ENCODE results near the gene MAP3K8. TPM values are rescaled to one million over a fixed set of nuclear protein-coding genes. Genes with fewer than 3 reads are reported as not detected.

MAP3K8 gene
- total and polyA plus RNA-seq, 9 of the 15 experiments (the other 6 are each of a cell fraction or from before 2014, with no cell fraction given): 6.9 to 23.6 (median 13.6) TPM

- TF ChIP-seq, protein P1, sequence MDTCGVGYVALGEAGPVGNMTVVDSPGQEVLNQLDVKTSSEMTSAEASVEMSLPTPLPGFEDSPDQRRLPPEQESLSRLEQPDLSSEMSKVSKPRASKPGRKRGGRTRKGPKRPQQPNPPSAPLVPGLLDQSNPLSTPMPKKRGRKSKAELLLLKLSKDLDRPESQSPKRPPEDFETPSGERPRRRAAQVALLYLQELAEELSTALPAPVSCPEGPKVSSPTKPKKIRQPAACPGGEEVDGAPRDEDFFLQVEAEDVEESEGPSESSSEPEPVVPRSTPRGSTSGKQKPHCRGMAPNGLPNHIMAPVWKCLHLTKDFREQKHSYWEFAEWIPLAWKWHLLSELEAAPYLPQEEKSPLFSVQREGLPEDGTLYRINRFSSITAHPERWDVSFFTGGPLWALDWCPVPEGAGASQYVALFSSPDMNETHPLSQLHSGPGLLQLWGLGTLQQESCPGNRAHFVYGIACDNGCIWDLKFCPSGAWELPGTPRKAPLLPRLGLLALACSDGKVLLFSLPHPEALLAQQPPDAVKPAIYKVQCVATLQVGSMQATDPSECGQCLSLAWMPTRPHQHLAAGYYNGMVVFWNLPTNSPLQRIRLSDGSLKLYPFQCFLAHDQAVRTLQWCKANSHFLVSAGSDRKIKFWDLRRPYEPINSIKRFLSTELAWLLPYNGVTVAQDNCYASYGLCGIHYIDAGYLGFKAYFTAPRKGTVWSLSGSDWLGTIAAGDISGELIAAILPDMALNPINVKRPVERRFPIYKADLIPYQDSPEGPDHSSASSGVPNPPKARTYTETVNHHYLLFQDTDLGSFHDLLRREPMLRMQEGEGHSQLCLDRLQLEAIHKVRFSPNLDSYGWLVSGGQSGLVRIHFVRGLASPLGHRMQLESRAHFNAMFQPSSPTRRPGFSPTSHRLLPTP (IDR thresholded peaks at IDR 0.05; ENCODE audit: borderline replicate concordance, extremely low read depth, insufficient read length): no peak
- TF ChIP-seq ZNF589 (CRISPR knock-in tag; IDR thresholded peaks at IDR 0.05; ENCODE audit: low read depth) (0 out of 2 replicates have a peak, but pooled peaks have one; percentile 46), RBM39 (optimal IDR thresholded peaks at IDR 0.05; ENCODE audit: low read depth, low read length) (no peak), BCL6 (CRISPR knock-in tag; IDR thresholded peaks at IDR 0.05) (no peak), BDP1 (IDR thresholded peaks at IDR 0.05; ENCODE audit: insufficient read depth, insufficient read length) (no peak), ZNF232 (CRISPR knock-in tag; IDR thresholded peaks at IDR 0.05) (peak; percentile 52; the same call in 1 of the 2 replicates), RUNX1 (IDR thresholded peaks at IDR 0.05; ENCODE audit: low read depth) (0 out of 2 replicates have a peak, but pooled peaks have one; percentile 71), NFE2L1 (tag; IDR thresholded peaks at IDR 0.05; ENCODE audit: borderline replicate concordance, low read depth) (no peak), PATZ1 (CRISPR knock-in tag; IDR thresholded peaks at IDR 0.05; ENCODE audit: borderline replicate concordance) (no peak), ZNF134 (CRISPR knock-in tag; conservative IDR thresholded peaks at IDR 0.05) (no peak), KLF1 (tag; IDR thresholded peaks at IDR 0.05) (no peak), ZHX1 (conservative IDR thresholded peaks at IDR 0.05; ENCODE audit: low read length) (no peak)
Observed at GRCh38 chr10:30437031-30437841, 3.3 kb downstream of the MAP3K8 start (continued).
